GM23248 (cell line): ENCODE measurements around the gene SIGLEC15.

Source experiments
- EZH2 ChIP-seq: fragments of 200-600 bp; sonication (generic); IDR thresholded peaks from 2 replicates; pipeline ENCODE4 v1.6.1; 2018; ENCODE audit warnings: antibody characterized with exemption, mild to moderate bottlenecking; ENCODE audit not compliant: insufficient read depth, poor library complexity, severe bottlenecking
- EZH2phosphoT487 ChIP-seq: fragments of 200-600 bp; sonication (generic); IDR thresholded peaks from 2 replicates; pipeline ENCODE4 v1.6.1; 2018; ENCODE audit warnings: antibody characterized with exemption, moderate library complexity, mild to moderate bottlenecking, low read depth; ENCODE audit not compliant: insufficient read depth

DNA sequence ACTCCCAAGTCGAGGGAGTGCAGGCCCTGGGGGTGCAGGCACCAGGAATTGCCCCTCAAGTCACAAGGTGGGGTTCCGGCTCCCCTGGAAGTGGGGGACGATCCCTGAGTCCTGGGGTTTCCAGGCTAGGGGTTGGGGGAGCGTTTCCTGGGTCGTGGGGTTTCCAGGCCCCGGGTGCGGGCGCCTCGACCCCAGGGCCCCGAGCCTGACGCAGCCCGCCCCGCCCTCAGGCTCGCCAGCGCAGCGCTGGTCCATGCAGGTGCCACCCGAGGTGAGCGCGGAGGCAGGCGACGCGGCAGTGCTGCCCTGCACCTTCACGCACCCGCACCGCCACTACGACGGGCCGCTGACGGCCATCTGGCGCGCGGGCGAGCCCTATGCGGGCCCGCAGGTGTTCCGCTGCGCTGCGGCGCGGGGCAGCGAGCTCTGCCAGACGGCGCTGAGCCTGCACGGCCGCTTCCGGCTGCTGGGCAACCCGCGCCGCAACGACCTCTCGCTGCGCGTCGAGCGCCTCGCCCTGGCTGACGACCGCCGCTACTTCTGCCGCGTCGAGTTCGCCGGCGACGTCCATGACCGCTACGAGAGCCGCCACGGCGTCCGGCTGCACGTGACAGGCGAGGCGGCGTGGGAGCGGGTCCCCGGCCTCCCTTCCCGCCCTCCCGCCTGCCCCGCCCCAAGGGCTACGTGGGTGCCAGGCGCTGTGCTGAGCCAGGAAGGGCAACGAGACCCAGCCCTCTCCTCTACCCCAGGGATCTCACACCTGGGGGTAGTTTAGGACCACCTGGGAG, 12.0 kb downstream of the SIGLEC15 start:
- TF ChIP-seq EZH2 (no peak), EZH2phosphoT487 (no peak)
